RWPE1 (cell line): ENCODE data around the gene BBIP1.
"Not testable (repeated sequence)": the region's sequence is repeated elsewhere in the genome, so short reads cannot be mapped to it uniquely, and the experiment has no call there.

Experiments
- CTCF ChIA-PET: fragments of 350-600 bp; sonication (Branson Sonifier 250); formaldehyde crosslinking; extraction: SDS; loops from one replicate; lab custom pipeline; 2021; lab: Yijun Ruan, JAX
- POLR2A ChIA-PET: fragments of 400-600 bp; formaldehyde crosslinking; extraction: SDS; loops from one replicate; lab custom pipeline; 2020; ENCODE audit warnings: antibody characterized with exemption; ENCODE audit not compliant: low non-redundant PET; lab: Yijun Ruan, JAX
- DNase-seq: peaks from one replicate; pipeline ENCODE4 v3.0.0; 2012; ENCODE audit warnings: low spot score
- H3K27ac ChIP-seq: fragments of 450-650 bp; 2 replicates; pipeline ENCODE4 v1.5.1; 2017
- CTCF ChIP-seq: fragments of 450-650 bp; conservative IDR thresholded peaks from 2 replicates; pipeline ENCODE4 v1.5.1; 2017; ENCODE audit warnings: low read depth, mild to moderate bottlenecking

The BBIP1 gene

GRCh38 chr10:110919349-110919931 is 460 bp upstream of the BBIP1 start, which contains the start of gene SHOC2:
Gene SHOC2 (plus strand): TSS chr10:110919604. CDS start chr10:110964359, 44,755 bp downstream.
- peak within 1 kb of the TSS; percentile 97 for H3K27ac ChIP-seq
- TF ChIP-seq CTCF: no peak
- POLR2A ChIA-PET: interaction anchor here (1.1 to 1.2 kb wide), 2 partner anchors 10 to 17 kb away, joined by 3 to 6 read pairs; no protein-coding TSS in a partner anchor
- DNase-seq: peak; percentile 79
- CTCF ChIA-PET: interaction anchor here (1.0 kb wide), 1 partner anchor 173 kb away, joined by 7 read pairs; no protein-coding TSS in a partner anchor

GRCh38 chr10:110918269-110918642 is 724 bp downstream of the BBIP1 start:
- ChIA-PET CTCF (interaction anchor here (0.6 to 0.9 kb wide), 4 partner anchors 69 to 256 kb away, joined by 3 to 5 read pairs (median 4); no protein-coding TSS in a partner anchor), POLR2A (interaction anchor here (0.7 to 1.2 kb wide), 5 partner anchors 11 to 708 kb away, joined by 3 to 6 read pairs (median 3); no protein-coding TSS in a partner anchor)
- H3K27ac ChIP-seq: peak overlapping the region; percentile 97
- 0 out of 2 replicates have a peak, but pooled peaks have one; percentile 7 for TF ChIP-seq CTCF
- peak; percentile 99 for DNase-seq

- POLR2A ChIA-PET: no interaction called here
- TF ChIP-seq CTCF: no peak
- no peak for DNase-seq
- CTCF ChIA-PET: interaction anchor here (0.7 kb wide), 1 partner anchor 416 kb away, joined by 3 read pairs; no protein-coding TSS in a partner anchor
- no peak overlapping the region for H3K27ac ChIP-seq
Observed at GRCh38 chr10:110916554-110917346, 2.2 kb downstream of the BBIP1 start.

GRCh38 chr10:110915600-110915999 is 3.4 kb downstream of the BBIP1 start:
- DNase-seq, POLR2A ChIA-PET, H3K27ac ChIP-seq, CTCF ChIA-PET: not testable (repeated sequence)

- no peak for DNase-seq
- CTCF ChIA-PET: interaction anchor here (0.5 kb wide), 1 partner anchor 135 kb away, joined by 3 read pairs; no protein-coding TSS in a partner anchor
- POLR2A ChIA-PET: no interaction called here
- no peak for TF ChIP-seq CTCF
- no peak overlapping the region for H3K27ac ChIP-seq
Observed at GRCh38 chr10:110915035-110915434, 3.9 kb downstream of the BBIP1 start.

GRCh38 chr10:110914431-110914830 is 4.5 kb downstream of the BBIP1 start:
- H3K27ac ChIP-seq: no peak overlapping the region
- CTCF ChIA-PET: interaction anchor here (0.6 to 0.7 kb wide), 2 partner anchors 306 to 1780 kb away, joined by 3 to 4 read pairs; no protein-coding TSS in a partner anchor
- POLR2A ChIA-PET: no interaction called here
- no peak for TF ChIP-seq CTCF
- no peak for DNase-seq
